GM18951 (cell line): ENCODE results near the gene IL5RA.

ENCODE experiments used
- POLR2A ChIP-seq: IDR thresholded peaks from 4 replicates; pipeline ENCODE4 v1.6.1; 2011; ENCODE audit warnings: mild to moderate bottlenecking; ENCODE audit not compliant: insufficient read length, insufficient read depth; ENCODE audit errors: extremely low read depth
- in situ Hi-C: fragments of 300-500 bp; cut with MboI; formaldehyde crosslinking; loops from one replicate; pipeline ENCODE4 v1.12.0; 2022; ENCODE audit warnings: low sequenced_read_pairs, mixed read lengths, inconsistent platforms; ENCODE audit not compliant: unreplicated experiment

The IL5RA gene

DNA sequence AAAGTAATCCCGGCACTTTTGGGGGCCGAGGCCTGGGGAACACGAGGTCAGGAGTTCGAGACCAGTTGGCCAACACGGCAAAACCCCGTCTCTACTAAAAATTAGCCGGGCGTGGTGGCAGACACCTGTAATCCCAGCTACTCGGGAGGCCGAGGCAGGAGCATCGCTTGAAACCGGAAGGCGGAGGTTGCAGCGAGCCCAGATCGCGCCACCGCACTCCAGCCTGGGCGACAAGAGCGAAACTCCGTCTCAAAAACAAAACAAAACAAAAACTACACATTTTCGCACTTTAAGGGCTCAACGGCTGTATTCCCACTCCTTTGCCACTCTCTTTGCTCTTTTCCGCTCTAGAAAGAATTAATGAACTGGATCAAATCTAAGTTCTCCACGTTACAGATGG lies 15.8 kb upstream of the IL5RA start:
- in situ Hi-C loops, result no loop called here
- TF ChIP-seq POLR2A, result no peak

- TF ChIP-seq POLR2A, result no peak
- in situ Hi-C loops, result no loop called here
Measured at GRCh38 chr3:3119393-3119851, 9.2 kb upstream of the IL5RA start.

GRCh38 chr3:3117651-3118050 lies 7.5 kb upstream of the IL5RA start:
- in situ Hi-C loops, result no loop called here
- no peak for TF ChIP-seq POLR2A

DNA sequence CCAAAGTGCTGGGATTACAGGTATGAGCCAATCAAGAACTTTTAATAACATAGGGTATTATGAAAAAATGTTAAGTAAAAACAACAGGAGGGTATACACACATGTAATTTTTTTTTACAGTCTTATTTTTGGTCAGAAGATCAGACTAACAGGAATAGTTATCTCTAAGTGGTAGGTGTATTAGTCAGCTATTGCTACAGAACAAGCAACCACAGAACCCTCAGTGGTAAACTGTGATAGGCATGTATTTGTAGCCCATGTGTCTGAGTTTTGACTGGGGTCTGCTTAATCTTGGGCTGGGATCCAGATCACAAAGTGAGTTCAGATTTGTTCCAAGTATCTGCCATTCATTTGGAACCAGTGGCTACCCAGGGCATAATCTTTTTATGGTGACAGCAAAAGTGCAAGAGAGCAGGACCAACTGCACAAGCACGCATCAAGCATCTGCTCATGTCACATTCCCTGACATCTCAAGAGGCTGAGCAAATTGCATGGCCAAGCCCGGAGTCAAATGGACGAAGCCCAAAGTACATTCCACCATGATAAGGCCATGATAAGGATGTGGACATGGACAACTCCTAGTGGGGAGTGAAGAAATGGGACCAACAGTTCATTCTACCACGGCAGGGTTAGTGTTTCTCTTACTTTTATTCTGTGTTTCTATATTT lies 3.0 kb upstream of the IL5RA start:
- in situ Hi-C loops, result no loop called here
- no peak for TF ChIP-seq POLR2A

GRCh38 chr3:3110749-3111361 lies 681 bp upstream of the IL5RA start:
- in situ Hi-C loops, result no loop called here
- no peak for TF ChIP-seq POLR2A

DNA sequence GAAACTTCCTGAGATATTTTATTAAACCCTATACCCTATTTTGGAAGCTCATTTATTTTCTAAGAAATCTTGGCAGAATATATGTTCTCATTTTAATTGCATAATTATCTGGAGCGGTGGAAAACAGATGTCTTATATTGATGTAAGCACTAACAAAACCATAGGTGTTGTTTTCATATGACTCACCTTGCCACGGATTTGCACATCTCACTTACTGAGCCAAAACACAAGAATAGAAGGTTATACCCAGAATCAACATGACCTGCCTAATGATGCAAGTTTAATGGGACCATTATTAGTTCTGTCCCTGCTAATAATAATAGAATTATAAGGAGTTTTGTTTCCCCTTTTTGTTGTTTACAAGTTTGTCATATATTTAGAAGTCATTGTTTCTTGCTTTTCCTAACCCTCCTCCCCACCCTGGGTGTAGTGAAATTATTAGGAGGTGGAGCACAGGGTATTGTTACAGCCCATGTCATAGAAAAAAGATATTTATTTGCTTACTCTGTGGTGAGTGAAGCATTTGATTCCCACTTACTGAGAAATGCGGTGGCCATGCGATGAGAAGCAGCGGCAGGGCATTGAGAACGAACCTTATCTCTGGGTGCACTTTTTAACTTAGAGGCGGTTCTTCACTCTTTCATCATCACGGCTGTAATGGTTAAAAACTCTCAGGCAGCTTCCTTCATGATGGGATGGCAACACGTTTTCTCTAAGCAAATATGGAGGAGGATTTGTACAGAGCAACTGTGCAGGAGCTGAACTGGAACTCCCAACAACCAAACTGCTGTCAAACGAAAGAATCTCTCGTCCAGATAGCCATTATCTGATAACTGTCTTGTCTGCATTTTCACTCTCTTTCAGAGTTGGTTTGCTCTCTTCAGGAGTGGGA lies 521 bp downstream of the IL5RA start:
- in situ Hi-C loops, result no loop called here

DNA sequence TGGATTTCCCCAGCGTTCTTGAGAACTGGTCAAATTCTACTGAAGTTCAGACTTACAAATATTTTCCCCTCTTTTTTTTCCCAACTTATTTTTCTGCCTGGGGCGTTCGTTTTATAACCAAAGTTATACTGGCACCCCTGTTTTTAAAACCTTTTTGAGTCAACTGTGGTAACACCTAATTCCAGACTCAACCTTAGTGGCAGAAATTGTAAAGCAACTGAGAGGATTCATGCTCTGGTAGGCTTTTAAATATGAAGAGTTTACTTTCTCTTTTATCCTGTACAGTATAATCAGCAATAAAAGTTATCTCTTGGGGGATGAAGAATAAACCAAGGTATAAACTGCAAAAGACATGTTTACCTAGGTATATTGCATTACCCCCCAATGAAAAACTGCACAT lies 2.3 kb downstream of the IL5RA start:
- in situ Hi-C loops, result no loop called here
- no peak for TF ChIP-seq POLR2A

More for the DNA sequence above, 521 bp downstream of the IL5RA start:
- TF ChIP-seq POLR2A, result no peak

GRCh38 chr3:3107181-3107580 lies 3.0 kb downstream of the IL5RA start:
- in situ Hi-C loops, result no loop called here
- TF ChIP-seq POLR2A, result no peak

GRCh38 chr3:3105815-3106214 lies 4.4 kb downstream of the IL5RA start:
- TF ChIP-seq POLR2A, result no peak
- in situ Hi-C loops, result no loop called here

DNA sequence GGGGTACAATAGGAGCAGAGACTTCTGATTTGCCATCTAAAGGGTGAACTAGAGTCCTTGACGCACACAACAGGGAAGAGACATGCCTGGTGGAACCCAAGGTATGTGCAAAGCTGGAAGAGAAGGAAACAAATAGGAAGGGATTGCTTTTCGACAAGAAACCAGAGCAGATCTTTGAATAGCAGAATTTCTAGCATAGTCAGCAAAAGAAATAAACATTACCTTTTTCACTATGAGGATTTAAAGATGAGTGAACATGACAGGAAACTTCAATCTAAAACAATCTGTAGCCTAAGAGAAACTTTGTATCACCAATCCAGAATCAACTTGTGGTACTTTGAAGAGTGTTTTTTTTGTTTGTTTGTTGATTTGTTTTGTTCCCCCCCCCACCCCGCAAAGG lies 4.9 kb downstream of the IL5RA start:
- in situ Hi-C loops, result no loop called here
- TF ChIP-seq POLR2A, result no peak

- TF ChIP-seq POLR2A, result no peak
- in situ Hi-C loops, result no loop called here
Measured at GRCh38 chr3:3102751-3103150, 7.4 kb downstream of the IL5RA start.

- in situ Hi-C loops, result no loop called here
- no peak for TF ChIP-seq POLR2A
Measured at GRCh38 chr3:3101660-3102458, 8.3 kb downstream of the IL5RA start.

DNA sequence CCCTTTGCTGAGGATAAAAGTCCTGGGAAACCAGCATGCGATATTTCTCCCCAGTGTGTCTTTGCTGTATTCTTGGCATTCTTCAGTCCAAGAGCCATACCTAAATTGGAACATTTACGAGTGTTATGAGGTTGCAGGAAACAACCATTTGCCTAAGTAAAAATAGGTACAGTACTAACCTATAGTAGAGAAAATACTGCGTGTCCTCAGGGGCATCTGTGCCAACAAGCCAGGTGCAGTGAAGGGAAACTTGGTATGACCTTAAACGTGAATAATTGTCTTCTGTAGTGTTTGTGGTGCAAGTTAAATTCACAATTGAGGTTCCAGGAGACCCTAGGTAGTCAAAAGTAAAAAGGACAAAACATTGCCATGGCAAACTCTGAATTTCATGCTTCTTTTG lies 12.2 kb downstream of the IL5RA start:
- TF ChIP-seq POLR2A, result no peak
- in situ Hi-C loops, result no loop called here
